Ascending aorta (tissue), 2 donors: ENCODE data around the gene CPNE7. TPM values are rescaled to one million over a fixed set of nuclear protein-coding genes. Genes with fewer than 3 reads are reported as not detected.
A peak's percentile ranks its signal among the peaks of the same experiment; 100 is the strongest.

ENCODE experiments used
- DNase-seq, 2 donors: peaks; one replicate each; pipeline ENCODE4 v3.0.0-alpha.2; 2019; ENCODE audit warnings: low spot score in 2 of 2
- H3K27ac ChIP-seq, 2 donors: fragments of 200-600 bp; sonication (generic); one replicate each; pipeline ENCODE4 v1.5.1; 2016 to 2017; ENCODE audit warnings: mild to moderate bottlenecking in 1 of 2
- H3K27me3 ChIP-seq: fragments of 200-600 bp; sonication (generic); one replicate; pipeline ENCODE4 v1.5.1; 2017
- H3K36me3 ChIP-seq, 2 donors: fragments of 200-600 bp; sonication (generic); one replicate each; pipeline ENCODE4 v1.5.1; 2016
- H3K4me1 ChIP-seq, 2 donors: fragments of 200-600 bp; sonication (generic); one replicate each; pipeline ENCODE4 v1.5.1; 2016 to 2017; ENCODE audit warnings: mild to moderate bottlenecking in 1 of 2
- H3K4me3 ChIP-seq, 2 donors: fragments of 200-600 bp; sonication (generic); one replicate each; pipeline ENCODE4 v1.5.1; 2016 to 2017; ENCODE audit warnings: mild to moderate bottlenecking in 1 of 2
- H3K9me3 ChIP-seq, 2 donors: fragments of 200-600 bp; sonication (generic); one replicate each; pipeline ENCODE4 v1.5.1; 2016
- intact Hi-C: fragments of 100-400 bp; cut with DNase I; formaldehyde crosslinking; loops from one replicate; pipeline ENCODE4 v1.15.1; 2023
- total RNA-seq: library from RNA; depleted of rRNA; stranded (reverse); fragments of >200 nt; gene quantifications from one replicate; pipeline ENCODE4 v1.1.0, GENCODE V29; 2016
- TF ChIP-seq, protein P1 (sequence below), 3 experiments: fragments of 200-600 bp in 2 of 3; fragments of 450-650 bp in 1 of 3; sonication (generic) in 2 of 3; IDR thresholded peaks; one replicate each; pipeline ENCODE4 v1.5.1; 2016 to 2019; ENCODE audit warnings: antibody characterized with exemption in 3 of 3, mild to moderate bottlenecking in 1 of 3, moderate library complexity in 1 of 3

The CPNE7 gene
- total RNA-seq, 1 donor from 2014 or later = not detected

DNA sequence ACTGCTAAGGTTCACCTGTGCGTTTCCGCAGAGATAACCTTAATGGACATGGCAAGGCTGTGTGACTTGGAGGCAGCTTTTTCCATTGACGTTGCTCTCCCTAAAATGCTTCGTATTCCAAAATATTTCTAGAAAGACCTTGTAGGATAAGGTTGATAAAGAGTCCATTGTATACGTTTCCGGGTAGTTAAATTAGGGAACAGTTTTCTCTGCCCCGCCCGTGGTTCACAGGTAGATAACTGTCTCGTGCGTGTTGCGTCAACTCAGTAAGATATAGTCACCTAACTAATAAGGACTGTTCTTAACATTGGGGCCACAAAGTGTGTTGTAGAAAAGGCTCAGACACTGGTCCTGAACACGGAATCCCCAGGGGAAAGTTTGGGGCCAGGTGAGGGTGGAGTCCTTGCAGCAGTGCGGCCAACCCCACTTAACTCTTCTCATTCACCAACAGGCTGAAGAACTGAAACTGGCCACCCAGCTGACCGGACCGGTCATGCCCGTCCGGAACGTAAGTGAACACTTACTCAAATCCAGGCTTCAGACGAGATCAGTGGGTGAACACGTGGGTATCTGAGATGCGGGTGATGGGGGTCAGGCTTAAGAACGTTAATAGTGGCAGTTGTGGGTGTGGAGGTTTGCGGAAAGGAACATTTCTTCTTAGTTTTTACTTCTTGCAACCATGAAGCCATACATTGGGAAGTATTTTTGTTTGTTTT lies 13.5 kb upstream of the CPNE7 start:
- H3K9me3 ChIP-seq = no peaks in the 10 kb centered on the region
- intact Hi-C loops = loop anchor here (2.0 kb wide), 1 partner anchor 95 kb away; the partner anchor contains the start of genes CHMP1A and SPATA33
- peak overlapping the region; percentile 66 to 74 for H3K4me3 ChIP-seq
- TF ChIP-seq, protein P1, sequence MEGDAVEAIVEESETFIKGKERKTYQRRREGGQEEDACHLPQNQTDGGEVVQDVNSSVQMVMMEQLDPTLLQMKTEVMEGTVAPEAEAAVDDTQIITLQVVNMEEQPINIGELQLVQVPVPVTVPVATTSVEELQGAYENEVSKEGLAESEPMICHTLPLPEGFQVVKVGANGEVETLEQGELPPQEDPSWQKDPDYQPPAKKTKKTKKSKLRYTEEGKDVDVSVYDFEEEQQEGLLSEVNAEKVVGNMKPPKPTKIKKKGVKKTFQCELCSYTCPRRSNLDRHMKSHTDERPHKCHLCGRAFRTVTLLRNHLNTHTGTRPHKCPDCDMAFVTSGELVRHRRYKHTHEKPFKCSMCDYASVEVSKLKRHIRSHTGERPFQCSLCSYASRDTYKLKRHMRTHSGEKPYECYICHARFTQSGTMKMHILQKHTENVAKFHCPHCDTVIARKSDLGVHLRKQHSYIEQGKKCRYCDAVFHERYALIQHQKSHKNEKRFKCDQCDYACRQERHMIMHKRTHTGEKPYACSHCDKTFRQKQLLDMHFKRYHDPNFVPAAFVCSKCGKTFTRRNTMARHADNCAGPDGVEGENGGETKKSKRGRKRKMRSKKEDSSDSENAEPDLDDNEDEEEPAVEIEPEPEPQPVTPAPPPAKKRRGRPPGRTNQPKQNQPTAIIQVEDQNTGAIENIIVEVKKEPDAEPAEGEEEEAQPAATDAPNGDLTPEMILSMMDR (IDR thresholded peaks at IDR 0.05) = no peak
- peaks cover 20 to 23% of the 10 kb centered on the region in 2 donors for H3K4me1 ChIP-seq
- H3K36me3 ChIP-seq = peaks cover 34 to 37% of the 10 kb centered on the region in 2 donors
- no peaks in the 10 kb centered on the region for H3K27me3 ChIP-seq
- DNase-seq = no peak
- peak overlapping the region; percentile 95 to 96 for H3K27ac ChIP-seq

DNA sequence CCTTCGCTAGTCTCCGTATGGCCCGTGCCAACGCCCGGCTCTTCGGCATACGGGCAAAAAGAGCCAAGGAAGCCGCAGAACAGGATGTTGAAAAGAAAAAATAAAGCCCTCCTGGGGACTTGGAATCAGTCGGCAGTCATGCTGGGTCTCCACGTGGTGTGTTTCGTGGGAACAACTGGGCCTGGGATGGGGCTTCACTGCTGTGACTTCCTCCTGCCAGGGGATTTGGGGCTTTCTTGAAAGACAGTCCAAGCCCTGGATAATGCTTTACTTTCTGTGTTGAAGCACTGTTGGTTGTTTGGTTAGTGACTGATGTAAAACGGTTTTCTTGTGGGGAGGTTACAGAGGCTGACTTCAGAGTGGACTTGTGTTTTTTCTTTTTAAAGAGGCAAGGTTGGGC lies 12.6 kb upstream of the CPNE7 start:
- H3K4me1 ChIP-seq = peaks cover 20 to 23% of the 10 kb centered on the region in 2 donors
- intact Hi-C loops = no loop called here
- H3K9me3 ChIP-seq = no peaks in the 10 kb centered on the region
- no peak for DNase-seq
- no peaks in the 10 kb centered on the region for H3K27me3 ChIP-seq
- H3K36me3 ChIP-seq = peaks cover 34 to 37% of the 10 kb centered on the region in 2 donors
- no peak overlapping the region for H3K27ac ChIP-seq
- H3K4me3 ChIP-seq = no peak overlapping the region
- TF ChIP-seq, protein P1 (IDR thresholded peaks at IDR 0.05) = no peak

DNA sequence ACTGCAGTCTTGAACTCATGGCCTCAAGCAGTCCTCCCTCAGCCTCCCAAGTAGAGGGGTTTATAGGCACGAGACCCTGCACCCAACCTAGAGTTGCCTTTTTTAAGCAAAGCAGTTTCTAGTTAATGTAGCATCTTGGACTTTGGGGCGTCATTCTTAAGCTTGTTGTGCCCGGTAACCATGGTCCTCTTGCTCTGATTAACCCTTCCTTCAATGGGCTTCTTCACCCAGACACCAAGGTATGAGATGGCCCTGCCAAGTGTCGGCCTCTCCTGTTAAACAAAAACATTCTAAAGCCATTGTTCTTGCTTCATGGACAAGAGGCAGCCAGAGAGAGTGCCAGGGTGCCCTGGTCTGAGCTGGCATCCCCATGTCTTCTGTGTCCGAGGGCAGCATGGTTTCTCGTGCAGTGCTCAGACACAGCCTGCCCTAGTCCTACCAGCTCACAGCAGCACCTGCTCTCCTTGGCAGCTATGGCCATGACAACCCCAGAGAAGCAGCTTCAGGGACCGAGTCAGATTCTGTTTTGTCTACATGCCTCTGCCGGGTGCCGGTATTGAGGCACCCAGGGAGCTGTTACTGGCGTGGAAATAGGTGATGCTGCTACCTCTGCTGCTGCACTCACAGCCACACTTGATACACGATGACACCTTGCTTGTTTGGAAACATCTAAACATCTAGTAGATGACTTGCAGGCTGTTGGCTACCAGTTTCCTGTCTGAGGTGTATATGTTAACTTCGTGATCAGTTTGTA lies 11.7 kb upstream of the CPNE7 start:
- Histone ChIP-seq H3K27me3 (no peaks in the 10 kb centered on the region), H3K9me3 (no peaks in the 10 kb centered on the region), H3K27ac (no peak overlapping the region), H3K36me3 (peaks cover 34 to 37% of the 10 kb centered on the region in 2 donors), H3K4me3 (no peak overlapping the region), H3K4me1 (peaks cover 20 to 23% of the 10 kb centered on the region in 2 donors)
- no peak for DNase-seq
- intact Hi-C loops = no loop called here
- TF ChIP-seq, protein P1 (IDR thresholded peaks at IDR 0.05) = no peak

DNA sequence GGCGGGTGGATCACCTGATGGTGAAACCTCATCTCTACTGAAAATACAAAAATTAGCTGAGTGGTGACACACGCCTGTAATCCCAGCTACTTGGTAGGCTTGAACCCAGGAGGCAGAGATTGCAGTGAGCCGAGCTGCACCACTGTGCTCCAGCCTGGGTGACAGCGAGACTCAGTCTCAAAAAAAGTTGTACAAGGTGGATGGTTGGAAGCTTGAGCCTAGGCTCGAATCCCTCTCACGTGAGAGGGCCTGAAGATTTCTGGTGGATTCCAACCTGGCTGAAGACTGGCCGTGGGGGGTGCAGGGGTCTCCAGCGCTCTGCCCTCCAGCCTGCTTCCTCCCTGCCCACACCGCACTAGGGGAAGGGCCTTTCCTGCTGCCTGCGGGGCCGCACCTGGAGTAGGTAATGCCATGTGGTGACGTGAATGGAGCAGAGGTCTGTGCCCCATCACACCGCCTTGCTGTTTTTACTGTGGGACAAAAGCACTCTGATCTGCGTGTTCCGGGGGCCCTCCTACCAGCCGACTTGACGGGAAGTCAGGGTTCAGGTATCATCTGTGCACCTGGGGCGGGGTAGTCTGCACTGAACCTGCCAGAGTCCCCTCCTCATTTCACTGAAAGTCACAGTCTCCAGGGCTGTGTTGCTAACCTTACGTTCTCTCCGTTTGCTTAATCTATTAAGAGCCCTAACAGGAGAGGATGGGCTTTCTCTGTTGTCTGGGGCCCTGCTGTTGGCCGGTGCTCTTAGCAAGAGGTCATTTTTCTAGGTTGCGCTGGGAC lies 10.9 kb upstream of the CPNE7 start:
- H3K4me3 ChIP-seq = no peak overlapping the region
- H3K36me3 ChIP-seq = peaks cover 34 to 37% of the 10 kb centered on the region in 2 donors
- H3K27me3 ChIP-seq = no peaks in the 10 kb centered on the region
- no peak for DNase-seq
- TF ChIP-seq, protein P1 (IDR thresholded peaks at IDR 0.05) = no peak
- peaks cover 18 to 20% of the 10 kb centered on the region in 2 donors for H3K4me1 ChIP-seq
- no peak overlapping the region for H3K27ac ChIP-seq
- H3K9me3 ChIP-seq = no peaks in the 10 kb centered on the region
- intact Hi-C loops = no loop called here

DNA sequence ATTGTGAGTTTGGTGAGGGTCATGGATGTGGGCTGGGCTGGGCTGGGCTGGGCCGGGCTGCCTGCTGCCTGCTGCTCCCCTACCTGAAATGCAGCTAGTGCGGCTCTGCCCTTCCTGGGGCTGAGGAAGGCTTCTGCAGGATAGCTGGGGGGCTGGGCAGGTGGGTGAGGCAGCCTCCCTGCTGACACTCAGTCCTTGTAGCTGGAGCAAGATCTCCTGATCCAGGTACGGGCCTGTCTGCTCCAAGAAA lies 10.4 kb upstream of the CPNE7 start:
- Histone ChIP-seq H3K27ac (no peak overlapping the region), H3K9me3 (no peaks in the 10 kb centered on the region), H3K27me3 (no peaks in the 10 kb centered on the region), H3K36me3 (peaks cover 34 to 37% of the 10 kb centered on the region in 2 donors), H3K4me1 (peaks cover 17 to 20% of the 10 kb centered on the region in 2 donors), H3K4me3 (no peak overlapping the region)
- TF ChIP-seq, protein P1 (IDR thresholded peaks at IDR 0.05) = no peak
- DNase-seq = no peak
- intact Hi-C loops = no loop called here
